K562 (cell line): ENCODE measurements around the gene FGF23. TPM values are rescaled to one million over a fixed set of nuclear protein-coding genes. Genes with fewer than 3 reads are reported as not detected.
A peak's percentile ranks its signal among the peaks of the same experiment; 100 is the strongest.

ENCODE experiments used
- BDP1 ChIP-seq: IDR thresholded peaks from 3 replicates; pipeline ENCODE4 v1.6.1; 2011; ENCODE audit not compliant: insufficient read length, insufficient read depth
- C11orf30 ChIP-seq: fragments of 450-650 bp; IDR thresholded peaks from 2 replicates; pipeline ENCODE4 v1.6.1; 2016; ENCODE audit warnings: low read depth, mild to moderate bottlenecking
- CHD1 ChIP-seq: fragments of 200-600 bp; sonication (generic); IDR thresholded peaks from one replicate; pipeline ENCODE4 v1.6.1; 2012; ENCODE audit warnings: mild to moderate bottlenecking, moderate library complexity, low read length, inconsistent platforms
- ETV1 ChIP-seq: fragments of 450-650 bp; conservative IDR thresholded peaks from 2 replicates; pipeline ENCODE4 v1.6.1; 2016; ENCODE audit warnings: missing genetic modification characterization, control low read depth, low read depth, missing compliant biosample characterization
- ETV6 ChIP-seq, 3 experiments: fragments of 150-350 bp in 1 of 3; sonication (generic) in 1 of 3; formaldehyde crosslinking in 1 of 3; IDR thresholded peaks; 2 replicates each; pipeline versions ENCODE4 v1.6.1 to v1.8.0; 2014 to 2022; ENCODE audit warnings: borderline replicate concordance in 2 of 3, low read depth in 2 of 3, antibody characterized with exemption in 1 of 3, low read length in 1 of 3, mild to moderate bottlenecking in 1 of 3, missing genetic modification reagents in 1 of 3
- FUS ChIP-seq: fragments of 200-400 bp; formaldehyde crosslinking; optimal IDR thresholded peaks from 2 replicates; pipeline ENCODE3; 2017; ENCODE audit warnings: low read depth, low read length
- HNRNPK ChIP-seq: fragments of 200-400 bp; formaldehyde crosslinking; IDR thresholded peaks from one replicate; pipeline ENCODE4 v1.6.1; 2018; ENCODE audit warnings: mild to moderate bottlenecking, low read depth, low read length; ENCODE audit not compliant: poor library complexity, severe bottlenecking
- IRF2 ChIP-seq: sonication (generic); formaldehyde crosslinking; IDR thresholded peaks from 2 replicates; pipeline ENCODE4 v1.8.1; 2022; ENCODE audit warnings: mild to moderate bottlenecking, missing genetic modification reagents
- JUN ChIP-seq, 2 experiments: sonication (generic) in 1 of 2; formaldehyde crosslinking in 1 of 2; IDR thresholded peaks; 2 replicates each; pipeline versions ENCODE4 v1.6.1 to v1.8.0; 2012 to 2022; ENCODE audit warnings: borderline replicate concordance in 2 of 2, mild to moderate bottlenecking in 2 of 2, improper control_type of control experiment in 1 of 2, low read depth in 1 of 2, low read length in 1 of 2, missing genetic modification reagents in 1 of 2
- MTA3 ChIP-seq: fragments of 450-650 bp; formaldehyde crosslinking; IDR thresholded peaks from 2 replicates; pipeline ENCODE4 v1.6.1; 2017; ENCODE audit warnings: mild to moderate bottlenecking, borderline replicate concordance
- NCOA1 ChIP-seq: fragments of 450-650 bp; IDR thresholded peaks from 2 replicates; pipeline ENCODE4 v1.6.1; 2016; ENCODE audit warnings: low read depth
- NEUROD1 ChIP-seq: fragments of 150-350 bp; IDR thresholded peaks from 2 replicates; pipeline ENCODE4 v1.6.1; 2014; ENCODE audit warnings: borderline replicate concordance, low read length, low read depth; ENCODE audit not compliant: partially characterized antibody
- PHB ChIP-seq: fragments of 250-450 bp; sonication (Bioruptor Pico); IDR thresholded peaks from 2 replicates; pipeline ENCODE4 v1.5.0; 2021
- POLR2AphosphoS5 ChIP-seq: IDR thresholded peaks from 2 replicates; pipeline ENCODE4 v1.6.1; 2011; ENCODE audit warnings: mild to moderate bottlenecking, low read depth, low read length, moderate library complexity; ENCODE audit not compliant: control insufficient read depth, insufficient read depth
- POLR3A ChIP-seq: IDR thresholded peaks from 2 replicates; pipeline ENCODE4 v1.6.1; 2011; ENCODE audit warnings: borderline replicate concordance, mild to moderate bottlenecking, moderate library complexity; ENCODE audit not compliant: insufficient read length, insufficient read depth; ENCODE audit errors: extremely low read depth
- PTRF ChIP-seq: fragments of 450-650 bp; IDR thresholded peaks from 2 replicates; pipeline ENCODE4 v1.6.1; 2016; ENCODE audit warnings: mild to moderate bottlenecking, missing genetic modification characterization, missing compliant biosample characterization
- SIX5 ChIP-seq, 2 experiments: IDR thresholded peaks; 2 replicates each; pipeline ENCODE4 v1.6.1; 2011; ENCODE audit warnings: low read length in 2 of 2, borderline replicate concordance in 1 of 2, low read depth in 1 of 2, mild to moderate bottlenecking in 1 of 2, moderate library complexity in 1 of 2; ENCODE audit not compliant: insufficient read depth in 1 of 2
- TAF7 ChIP-seq: fragments of 450-650 bp; IDR thresholded peaks from 2 replicates; pipeline ENCODE4 v1.6.1; 2016; ENCODE audit warnings: missing genetic modification characterization, missing compliant biosample characterization
- U2AF2 ChIP-seq: fragments of 200-400 bp; formaldehyde crosslinking; optimal IDR thresholded peaks from 2 replicates; pipeline ENCODE3; 2017; ENCODE audit warnings: low read depth, mild to moderate bottlenecking, low read length
- ZNF282 ChIP-seq: sonication (generic); formaldehyde crosslinking; IDR thresholded peaks from 2 replicates; pipeline ENCODE4 v1.8.1; 2023; ENCODE audit warnings: missing genetic modification reagents
- ZNF311 ChIP-seq: fragments of 250-450 bp; sonication (Bioruptor Pico); IDR thresholded peaks from 2 replicates; pipeline ENCODE4 v1.4.0; 2020; ENCODE audit warnings: mild to moderate bottlenecking, moderate library complexity
- ZNF436 ChIP-seq: fragments of 250-450, 450-650 bp; sonication (Bioruptor Pico); formaldehyde crosslinking; IDR thresholded peaks from 2 replicates; pipeline ENCODE4 v1.7.0; 2020; ENCODE audit warnings: mild to moderate bottlenecking
- ZNF586 ChIP-seq: fragments of 450-650 bp; formaldehyde crosslinking; conservative IDR thresholded peaks from 2 replicates; pipeline ENCODE4 v1.4.0; 2020; ENCODE audit warnings: mild to moderate bottlenecking, moderate library complexity
- ZZZ3 ChIP-seq: fragments of 450-650 bp; IDR thresholded peaks from 2 replicates; pipeline ENCODE4 v1.6.1; 2016; ENCODE audit warnings: antibody characterized with exemption, mild to moderate bottlenecking, moderate library complexity
- polyA plus RNA-seq, 8 experiments: library from polyadenylated mRNA; depleted of rRNA in 4 of 8; stranded (reverse) in 5 of 8; unstranded in 3 of 8; fragments of >200 nt; fragmentation: Nextera tagmentation in 2 of 8; fragmentation: Illumina TruSeq in 1 of 8; extraction: Ambion mirVana in 2 of 8; extraction: Trizol in 1 of 8; gene quantifications; 2 replicates each; pipeline versions ENCODE4 v1.2.1 to v1.2.3, GENCODE V29; 2011 to 2014; ENCODE audit warnings: inconsistent platforms in 1 of 8, missing spikeins in 1 of 8
- total RNA-seq, 7 experiments: library from RNA; depleted of rRNA in 6 of 7; stranded (reverse); fragments of >200 nt in 6 of 7; fragmentation: Illumina TruSeq in 2 of 7; extraction: Trizol in 2 of 7; gene quantifications; 2 replicates each; pipeline versions ENCODE4 v1.2.1 to v1.2.3, GENCODE V29; 2011 to 2021; ENCODE audit warnings: low replicate concordance in 1 of 7
- TF ChIP-seq, protein P1 (sequence below): fragments of 450-650 bp; IDR thresholded peaks from 2 replicates; pipeline ENCODE4 v1.6.1; 2017; ENCODE audit warnings: antibody characterized with exemption
- TF ChIP-seq, protein P2 (sequence below): sonication (generic); formaldehyde crosslinking; IDR thresholded peaks from 2 replicates; pipeline ENCODE4 v1.8.1; 2023; ENCODE audit warnings: mild to moderate bottlenecking, missing genetic modification reagents

Gene FGF23
- total and polyA plus RNA-seq, 9 of the 15 experiments (the other 6 are each of a cell fraction or from before 2014, with no cell fraction given), result 0.38 TPM; not detected in 8

DNA sequence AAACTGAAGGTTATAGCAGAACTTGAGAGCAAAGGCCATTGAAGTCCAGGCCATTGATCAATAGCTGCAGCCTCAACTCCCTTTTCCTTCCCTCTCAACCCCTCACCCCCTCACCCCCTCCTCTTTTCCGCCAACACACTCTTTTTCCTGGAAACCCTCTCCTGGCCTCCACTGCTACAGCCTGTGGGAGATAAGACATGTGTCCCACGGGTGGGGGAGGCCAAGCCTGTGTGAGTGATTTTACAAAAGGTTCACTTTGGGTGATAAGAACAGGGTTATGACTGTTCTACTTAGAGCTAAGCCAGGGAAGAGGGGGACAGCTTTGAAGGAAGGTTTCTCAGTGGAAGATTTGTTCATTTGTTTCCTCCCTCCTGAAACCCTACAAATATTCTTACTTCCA, 9.2 kb upstream of the FGF23 start (continued):
- TF ChIP-seq ETV6 (IDR thresholded peaks at IDR 0.05; ENCODE audit: borderline replicate concordance in 1 of 2, low read depth in 2 of 2, low read length in 1 of 2), result peak in 1 of 2 experiments; percentile 66; a peak in 1 of 4 replicates
- no peak for TF ChIP-seq ETV6 (CRISPR knock-in tag; IDR thresholded peaks at IDR 0.05; ENCODE audit: borderline replicate concordance)
- no peak for TF ChIP-seq ZNF311
- TF ChIP-seq ZNF436 (CRISPR knock-in tag), result no peak
- no peak for TF ChIP-seq C11orf30
- no peak for TF ChIP-seq FUS
- TF ChIP-seq U2AF2, result no peak
- TF ChIP-seq ZNF282, result no peak
- no peak for TF ChIP-seq POLR3A
- no peak for TF ChIP-seq TAF7 (tag)
- TF ChIP-seq PHB (CRISPR knock-in tag), result no peak
- TF ChIP-seq, protein P1, sequence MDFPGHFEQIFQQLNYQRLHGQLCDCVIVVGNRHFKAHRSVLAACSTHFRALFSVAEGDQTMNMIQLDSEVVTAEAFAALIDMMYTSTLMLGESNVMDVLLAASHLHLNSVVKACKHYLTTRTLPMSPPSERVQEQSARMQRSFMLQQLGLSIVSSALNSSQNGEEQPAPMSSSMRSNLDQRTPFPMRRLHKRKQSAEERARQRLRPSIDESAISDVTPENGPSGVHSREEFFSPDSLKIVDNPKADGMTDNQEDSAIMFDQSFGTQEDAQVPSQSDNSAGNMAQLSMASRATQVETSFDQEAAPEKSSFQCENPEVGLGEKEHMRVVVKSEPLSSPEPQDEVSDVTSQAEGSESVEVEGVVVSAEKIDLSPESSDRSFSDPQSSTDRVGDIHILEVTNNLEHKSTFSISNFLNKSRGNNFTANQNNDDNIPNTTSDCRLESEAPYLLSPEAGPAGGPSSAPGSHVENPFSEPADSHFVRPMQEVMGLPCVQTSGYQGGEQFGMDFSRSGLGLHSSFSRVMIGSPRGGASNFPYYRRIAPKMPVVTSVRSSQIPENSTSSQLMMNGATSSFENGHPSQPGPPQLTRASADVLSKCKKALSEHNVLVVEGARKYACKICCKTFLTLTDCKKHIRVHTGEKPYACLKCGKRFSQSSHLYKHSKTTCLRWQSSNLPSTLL, result no peak
- no peak for TF ChIP-seq ZNF586 (CRISPR knock-in tag)
- TF ChIP-seq ETV1 (tag), result no peak
- TF ChIP-seq CHD1, result no peak
- peak; percentile 76; the same call in 1 of the 2 replicates for TF ChIP-seq POLR2AphosphoS5
- no peak for TF ChIP-seq PTRF (tag)
- TF ChIP-seq HNRNPK, result no peak
- no peak for TF ChIP-seq SIX5 (IDR thresholded peaks at IDR 0.05; ENCODE audit: borderline replicate concordance in 1 of 2, insufficient read depth in 1 of 2, low read depth in 1 of 2, low read length in 2 of 2)
- no peak for TF ChIP-seq IRF2 (CRISPR knock-in tag)
- TF ChIP-seq, protein P2, sequence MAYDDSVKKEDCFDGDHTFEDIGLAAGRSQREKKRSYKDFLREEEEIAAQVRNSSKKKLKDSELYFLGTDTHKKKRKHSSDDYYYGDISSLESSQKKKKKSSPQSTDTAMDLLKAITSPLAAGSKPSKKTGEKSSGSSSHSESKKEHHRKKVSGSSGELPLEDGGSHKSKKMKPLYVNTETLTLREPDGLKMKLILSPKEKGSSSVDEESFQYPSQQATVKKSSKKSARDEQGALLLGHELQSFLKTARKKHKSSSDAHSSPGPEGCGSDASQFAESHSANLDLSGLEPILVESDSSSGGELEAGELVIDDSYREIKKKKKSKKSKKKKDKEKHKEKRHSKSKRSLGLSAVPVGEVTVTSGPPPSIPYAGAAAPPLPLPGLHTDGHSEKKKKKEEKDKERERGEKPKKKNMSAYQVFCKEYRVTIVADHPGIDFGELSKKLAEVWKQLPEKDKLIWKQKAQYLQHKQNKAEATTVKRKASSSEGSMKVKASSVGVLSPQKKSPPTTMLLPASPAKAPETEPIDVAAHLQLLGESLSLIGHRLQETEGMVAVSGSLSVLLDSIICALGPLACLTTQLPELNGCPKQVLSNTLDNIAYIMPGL (CRISPR knock-in tag), result no peak
- 0 out of 2 replicates have a peak, but pooled peaks have one; percentile 75 for TF ChIP-seq MTA3
- TF ChIP-seq JUN (IDR thresholded peaks at IDR 0.05; ENCODE audit: borderline replicate concordance, low read depth, low read length), result no peak
- TF ChIP-seq JUN (CRISPR knock-in tag; IDR thresholded peaks at IDR 0.05; ENCODE audit: borderline replicate concordance), result no peak
- no peak for TF ChIP-seq ZZZ3
- no peak for TF ChIP-seq BDP1
- TF ChIP-seq NEUROD1, result peak; percentile 26
- TF ChIP-seq NCOA1, result peak; percentile 41; the same call in 1 of the 2 replicates
